ENCODE measurements around the gene TEX48.

- TF ChIP-seq, protein P1, sequence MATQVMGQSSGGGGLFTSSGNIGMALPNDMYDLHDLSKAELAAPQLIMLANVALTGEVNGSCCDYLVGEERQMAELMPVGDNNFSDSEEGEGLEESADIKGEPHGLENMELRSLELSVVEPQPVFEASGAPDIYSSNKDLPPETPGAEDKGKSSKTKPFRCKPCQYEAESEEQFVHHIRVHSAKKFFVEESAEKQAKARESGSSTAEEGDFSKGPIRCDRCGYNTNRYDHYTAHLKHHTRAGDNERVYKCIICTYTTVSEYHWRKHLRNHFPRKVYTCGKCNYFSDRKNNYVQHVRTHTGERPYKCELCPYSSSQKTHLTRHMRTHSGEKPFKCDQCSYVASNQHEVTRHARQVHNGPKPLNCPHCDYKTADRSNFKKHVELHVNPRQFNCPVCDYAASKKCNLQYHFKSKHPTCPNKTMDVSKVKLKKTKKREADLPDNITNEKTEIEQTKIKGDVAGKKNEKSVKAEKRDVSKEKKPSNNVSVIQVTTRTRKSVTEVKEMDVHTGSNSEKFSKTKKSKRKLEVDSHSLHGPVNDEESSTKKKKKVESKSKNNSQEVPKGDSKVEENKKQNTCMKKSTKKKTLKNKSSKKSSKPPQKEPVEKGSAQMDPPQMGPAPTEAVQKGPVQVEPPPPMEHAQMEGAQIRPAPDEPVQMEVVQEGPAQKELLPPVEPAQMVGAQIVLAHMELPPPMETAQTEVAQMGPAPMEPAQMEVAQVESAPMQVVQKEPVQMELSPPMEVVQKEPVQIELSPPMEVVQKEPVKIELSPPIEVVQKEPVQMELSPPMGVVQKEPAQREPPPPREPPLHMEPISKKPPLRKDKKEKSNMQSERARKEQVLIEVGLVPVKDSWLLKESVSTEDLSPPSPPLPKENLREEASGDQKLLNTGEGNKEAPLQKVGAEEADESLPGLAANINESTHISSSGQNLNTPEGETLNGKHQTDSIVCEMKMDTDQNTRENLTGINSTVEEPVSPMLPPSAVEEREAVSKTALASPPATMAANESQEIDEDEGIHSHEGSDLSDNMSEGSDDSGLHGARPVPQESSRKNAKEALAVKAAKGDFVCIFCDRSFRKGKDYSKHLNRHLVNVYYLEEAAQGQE (IDR thresholded peaks at IDR 0.05; ENCODE audit: insufficient read depth in 1 of 2, low read depth in 2 of 2, low read length in 2 of 2) = no peak
- TF ChIP-seq SIN3A (IDR thresholded peaks at IDR 0.05; ENCODE audit: borderline replicate concordance, insufficient read depth, low read length) (no peak), POLR2AphosphoS5 (IDR thresholded peaks at IDR 0.05; ENCODE audit: low read depth, low read length) (no peak)
Measured at GRCh38 chr9:114688379-114688778, 6.4 kb upstream of the TEX48 start.

Data from PFSK-1 (cell line).